NCI-H2196 treated with DMSO at 0.1 percent for 48 hours (cell line): ENCODE data around the gene NOX5.
"Not testable (repeated sequence)": the region's sequence is repeated elsewhere in the genome, so short reads cannot be mapped to it uniquely, and the experiment has no call there.

Experiments
- DNase-seq: peaks from one replicate; lab custom pipeline; 2025; ENCODE audit not compliant: unreplicated experiment; lab: John Stamatoyannopoulos, UW

The NOX5 gene

GRCh38 chr15:69014454-69014853 lies at the start of gene NOX5:
Gene NOX5, plus strand, starts transcription at chr15:69014695. Its CDS starts 41 bp downstream, at chr15:69014736.
- DNase-seq: no peak

GRCh38 chr15:68966996-68967395 lies 47.5 kb upstream of the NOX5 start:
- no peak for DNase-seq

DNA sequence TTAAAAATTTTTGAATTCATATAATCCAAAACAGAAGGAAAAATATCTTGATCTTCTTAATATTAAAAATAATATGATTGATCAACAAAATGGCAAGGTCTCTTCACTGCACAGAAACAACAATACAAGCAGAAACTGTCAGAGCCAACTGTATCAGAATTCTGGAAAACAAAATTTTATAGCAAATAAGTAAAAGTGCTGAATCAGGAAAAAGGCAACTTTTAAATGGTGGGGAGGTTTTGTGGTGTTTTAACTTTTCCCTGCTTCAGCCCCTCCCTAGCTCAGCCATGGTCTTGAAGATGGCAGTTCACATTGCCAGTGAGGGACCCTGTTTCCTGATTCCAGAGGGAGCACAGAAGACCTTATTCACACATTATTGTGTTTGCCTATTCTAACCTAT lies 46.5 kb upstream of the NOX5 start:
- no peak for DNase-seq

- DNase-seq: no peak
These were observed 45.2 kb upstream of the NOX5 start for GRCh38 chr15:68969298-68969697.

- no peak for DNase-seq
These were observed 42.1 kb upstream of the NOX5 start for GRCh38 chr15:68972201-68973065.

GRCh38 chr15:68975651-68976160 lies 38.8 kb upstream of the NOX5 start:
- not testable (repeated sequence) for DNase-seq

GRCh38 chr15:68977426-68977825 lies 37.1 kb upstream of the NOX5 start:
- not testable (repeated sequence) for DNase-seq

GRCh38 chr15:68979006-68979405 lies 35.5 kb upstream of the NOX5 start:
- DNase-seq: no peak

GRCh38 chr15:68979816-68980215 lies 34.7 kb upstream of the NOX5 start:
- DNase-seq: no peak

- DNase-seq: no peak
These were observed 33.7 kb upstream of the NOX5 start for GRCh38 chr15:68980786-68981185.

GRCh38 chr15:68981941-68982340 lies 32.6 kb upstream of the NOX5 start:
- DNase-seq: no peak

- no peak for DNase-seq
These were observed 31.4 kb upstream of the NOX5 start for GRCh38 chr15:68982976-68983563.

DNA sequence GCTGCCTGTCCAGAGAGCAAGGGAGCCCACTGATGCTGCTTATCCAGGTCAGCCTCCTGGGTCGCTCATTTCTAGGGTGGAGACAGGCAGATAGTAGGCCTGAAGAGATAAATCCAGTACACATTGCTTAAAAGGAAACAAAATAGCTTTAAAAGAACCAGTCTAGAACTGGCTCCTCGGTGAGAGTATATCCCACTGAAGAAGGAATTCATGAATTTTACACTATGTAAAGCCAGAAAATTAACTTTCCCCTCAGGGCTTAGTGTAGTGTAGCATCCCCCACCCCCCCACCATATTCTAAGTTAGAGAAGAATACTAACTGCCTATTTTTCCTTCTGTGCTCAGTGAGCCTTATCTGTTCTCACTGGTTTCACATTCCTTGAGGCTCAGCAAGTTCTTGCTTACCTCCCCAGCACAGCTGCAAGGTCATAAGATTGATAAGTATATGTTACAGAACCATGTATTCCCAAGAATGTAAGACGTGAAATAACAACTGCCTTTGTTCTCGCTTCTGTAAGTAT lies 30.5 kb upstream of the NOX5 start:
- DNase-seq: no peak

DNA sequence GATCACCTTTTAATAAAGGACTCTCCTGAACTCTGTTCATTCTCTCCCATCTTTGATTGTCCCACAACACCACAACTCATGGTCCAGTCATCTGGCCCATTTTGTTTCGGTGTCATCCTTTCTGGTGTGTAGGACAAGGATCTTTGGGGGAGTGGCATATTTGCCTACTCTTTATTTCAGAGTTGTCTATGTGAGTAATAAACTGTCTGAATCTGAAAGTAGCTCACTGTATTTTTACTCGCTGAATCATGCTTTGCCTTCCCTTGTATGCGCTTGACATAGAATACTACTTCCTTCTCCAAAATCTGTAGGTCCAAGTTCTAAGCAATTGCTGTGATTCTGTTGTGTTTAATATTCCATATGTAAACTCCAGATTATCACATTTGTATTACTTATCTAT lies 29.9 kb upstream of the NOX5 start:
- DNase-seq: no peak

- no peak for DNase-seq
These were observed 29.1 kb upstream of the NOX5 start for GRCh38 chr15:68985361-68985891.

GRCh38 chr15:68986322-68986721 lies 28.2 kb upstream of the NOX5 start:
- DNase-seq: no peak

- no peak for DNase-seq
These were observed 27.4 kb upstream of the NOX5 start for GRCh38 chr15:68987120-68987519.

DNA sequence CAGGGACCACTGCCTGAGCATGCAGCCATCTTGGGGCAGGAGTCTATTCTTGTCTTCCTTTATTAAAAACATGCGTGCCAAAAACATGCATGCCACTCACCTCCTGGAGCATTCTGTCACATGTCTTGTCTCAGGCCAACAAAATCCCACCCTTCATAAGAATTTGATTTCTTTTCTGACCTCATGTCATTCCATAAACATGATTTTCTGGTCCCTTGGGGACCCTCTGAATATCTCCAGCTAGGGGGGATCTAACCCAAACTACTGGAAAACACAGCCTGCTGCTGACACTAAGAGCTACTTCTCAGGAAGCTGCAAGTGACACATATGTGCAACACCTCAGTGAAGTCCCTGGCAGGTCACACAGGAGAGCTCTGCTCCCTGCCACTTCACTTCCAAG lies 26.8 kb upstream of the NOX5 start:
- DNase-seq: no peak

DNA sequence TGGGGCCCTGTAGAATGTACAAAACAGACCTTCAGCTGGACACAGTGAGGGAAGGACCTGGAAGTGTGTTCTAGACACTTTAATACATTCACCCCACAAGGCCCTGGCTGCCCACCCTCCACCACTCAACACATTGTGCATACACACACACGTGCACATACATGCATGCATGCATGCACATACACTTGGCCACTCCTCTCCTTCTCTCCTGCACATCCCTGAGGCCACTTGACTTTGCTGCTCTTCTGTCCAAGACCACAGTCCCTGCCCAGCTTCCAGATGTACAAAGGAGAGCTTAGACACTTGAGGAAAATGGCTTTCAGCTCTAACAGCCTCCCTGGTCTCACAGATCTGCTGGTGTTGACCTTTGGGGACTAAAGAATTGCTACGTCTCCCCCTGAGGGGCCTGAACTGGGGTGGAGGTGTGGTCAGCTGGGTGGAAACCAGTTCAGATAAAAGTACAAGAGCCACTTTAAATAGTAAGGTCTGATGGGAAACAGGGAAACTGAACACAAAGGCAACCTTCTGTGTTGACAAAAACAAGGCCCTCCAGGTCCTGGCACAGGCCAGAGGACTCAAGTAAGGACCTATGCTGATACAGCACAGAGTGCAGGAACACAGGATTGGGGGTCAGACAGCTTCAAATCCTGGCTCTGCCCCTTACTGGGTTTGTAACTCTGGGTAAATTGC lies 24.8 kb upstream of the NOX5 start:
- DNase-seq: no peak

DNA sequence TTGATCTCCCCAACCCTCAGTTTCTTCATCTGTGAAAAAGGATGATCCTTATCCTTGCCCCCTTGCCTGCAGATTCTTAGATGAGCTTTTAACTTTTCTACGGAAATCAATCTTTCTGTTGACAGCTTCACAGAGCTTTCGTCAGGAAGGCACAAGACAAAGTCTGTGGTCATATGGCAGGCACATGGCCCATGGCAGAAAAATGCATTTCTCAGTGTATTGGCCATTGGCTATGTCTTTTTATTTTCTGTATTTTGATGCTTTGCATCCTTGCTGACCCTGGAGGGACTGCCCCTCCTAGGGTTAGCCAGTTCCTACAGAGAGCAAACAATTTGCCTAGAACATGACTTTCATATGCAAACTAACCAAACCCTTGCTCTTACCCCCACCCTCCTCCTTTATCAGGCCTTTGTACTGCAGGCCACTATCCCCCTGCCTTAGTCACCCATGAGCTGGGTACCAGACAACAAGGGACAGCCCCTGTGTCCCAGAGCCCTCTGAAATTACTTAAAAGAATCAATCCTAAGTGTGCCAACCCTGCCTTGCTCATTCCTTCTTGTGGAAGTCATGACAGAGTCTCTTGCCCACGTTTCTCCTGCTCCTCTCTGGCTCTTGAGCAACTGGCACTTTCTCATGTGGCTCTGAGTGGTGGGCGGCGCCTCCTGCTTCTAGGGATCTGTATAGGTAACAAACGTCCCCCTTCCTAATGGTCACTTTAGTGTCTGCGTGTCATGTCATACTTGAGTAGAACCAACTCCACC lies 24.1 kb upstream of the NOX5 start:
- DNase-seq: no peak
